Loucy (cell line): ENCODE data around the gene LY6G5C.

Experiments used
- H2AFZ ChIP-seq: fragments of 200-600 bp; sonication (generic); 2 replicates; pipeline ENCODE4 v1.6.0; 2016; ENCODE audit warnings: antibody characterized with exemption, mild to moderate bottlenecking, low read length, moderate library complexity
- H3F3A ChIP-seq: fragments of 200-600 bp; 2 replicates; pipeline ENCODE4 v1.6.0; 2016; ENCODE audit warnings: antibody characterized with exemption, low read depth, mild to moderate bottlenecking
- H3K27me3 ChIP-seq: fragments of 200-600 bp; sonication (generic); 2 replicates; pipeline ENCODE4 v1.6.1; 2014; ENCODE audit warnings: low read length, mild to moderate bottlenecking; ENCODE audit not compliant: insufficient read depth, poor library complexity, severe bottlenecking
- H3K36me3 ChIP-seq: fragments of 200-600 bp; sonication (generic); 2 replicates; pipeline ENCODE4 v1.6.1; 2016; ENCODE audit warnings: low read length; ENCODE audit not compliant: insufficient read depth
- H3K4me1 ChIP-seq: fragments of 200-600 bp; sonication (generic); 2 replicates; pipeline ENCODE4 v1.5.1; 2014; ENCODE audit warnings: low read length, mild to moderate bottlenecking; ENCODE audit not compliant: insufficient read depth, poor library complexity, severe bottlenecking
- H3K4me2 ChIP-seq: fragments of 200-600 bp; sonication (generic); 2 replicates; pipeline ENCODE4 v1.6.0; 2014; ENCODE audit warnings: antibody characterized with exemption, low read length, low read depth, mild to moderate bottlenecking; ENCODE audit not compliant: poor library complexity, severe bottlenecking
- H3K4me3 ChIP-seq: fragments of 200-600 bp; sonication (generic); 2 replicates; pipeline ENCODE4 v1.5.1; 2014; ENCODE audit warnings: low read length, mild to moderate bottlenecking, mixed read lengths; ENCODE audit not compliant: poor library complexity, severe bottlenecking
- H3K79me2 ChIP-seq: fragments of 200-600 bp; sonication (generic); 2 replicates; pipeline ENCODE4 v1.6.1; 2014; ENCODE audit warnings: low read length; ENCODE audit not compliant: insufficient read depth
- H3K9ac ChIP-seq: fragments of 200-600 bp; sonication (generic); 2 replicates; pipeline ENCODE4 v1.6.0; 2014; ENCODE audit warnings: mild to moderate bottlenecking, low read depth, low read length, moderate library complexity; ENCODE audit not compliant: poor library complexity, severe bottlenecking
- H3K9me2 ChIP-seq: fragments of 200-600 bp; sonication (generic); replicated peaks from 2 replicates; pipeline ENCODE4 v1.6.1; 2016; ENCODE audit warnings: low read depth, low read length, mixed read lengths
- H3K9me3 ChIP-seq: fragments of 200-600 bp; sonication (generic); 2 replicates; pipeline ENCODE4 v1.6.1; 2014; ENCODE audit warnings: mild to moderate bottlenecking, antibody characterized with exemption, low read length, low read depth; ENCODE audit not compliant: insufficient read depth
- H4K20me1 ChIP-seq: fragments of 200-600 bp; sonication (generic); 2 replicates; pipeline ENCODE4 v1.6.0; 2014; ENCODE audit warnings: antibody characterized with exemption, low read length, mild to moderate bottlenecking; ENCODE audit not compliant: insufficient read depth, poor library complexity, severe bottlenecking
- EZH2phosphoT487 ChIP-seq: fragments of 200-600 bp; IDR thresholded peaks from 2 replicates; pipeline ENCODE4 v1.6.1; 2018; ENCODE audit warnings: antibody characterized with exemption, mild to moderate bottlenecking, moderate library complexity, borderline replicate concordance
- TF ChIP-seq, protein P1 (sequence below): fragments of 200-600 bp; sonication (generic); conservative IDR thresholded peaks from 2 replicates; pipeline ENCODE4 v1.5.1; 2014; ENCODE audit warnings: mild to moderate bottlenecking, antibody characterized with exemption, low read length

Gene LY6G5C

DNA sequence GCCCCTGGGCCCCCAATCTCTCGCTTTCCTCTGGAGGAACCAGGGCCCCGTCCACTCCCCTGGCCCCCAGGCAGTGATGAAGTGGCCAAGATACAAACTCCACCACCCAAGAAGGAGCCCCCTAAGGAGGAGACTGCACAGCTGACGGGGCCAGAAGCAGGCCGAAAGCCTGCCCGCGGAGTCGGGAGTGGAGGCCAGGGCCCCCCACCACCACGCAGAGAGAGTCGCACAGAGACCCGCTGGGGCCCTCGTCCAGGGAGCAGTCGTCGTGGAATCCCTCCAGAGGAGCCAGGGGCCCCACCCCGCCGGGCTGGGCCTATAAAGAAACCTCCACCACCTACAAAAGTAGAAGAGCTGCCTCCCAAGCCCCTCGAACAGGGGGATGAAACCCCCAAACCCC, 49.7 kb downstream of the LY6G5C start:
- Histone ChIP-seq H3K4me1 (peaks cover 11% of the 10 kb centered on the region), H3K27me3 (no peaks in the 10 kb centered on the region), H3K79me2 (peaks cover 83% of the 10 kb centered on the region), H3K36me3 (peaks cover 99% of the 10 kb centered on the region), H4K20me1 (peaks cover 90% of the 10 kb centered on the region), H3K4me3 (no peak overlapping the region), H2AFZ (no peak overlapping the region), H3K9ac (no peak overlapping the region), H3K9me3 (no peaks in the 10 kb centered on the region), H3F3A (no peaks in the 10 kb centered on the region), H3K9me2 (no peaks in the 10 kb centered on the region), H3K4me2 (no peak overlapping the region)
- TF ChIP-seq, protein P1, sequence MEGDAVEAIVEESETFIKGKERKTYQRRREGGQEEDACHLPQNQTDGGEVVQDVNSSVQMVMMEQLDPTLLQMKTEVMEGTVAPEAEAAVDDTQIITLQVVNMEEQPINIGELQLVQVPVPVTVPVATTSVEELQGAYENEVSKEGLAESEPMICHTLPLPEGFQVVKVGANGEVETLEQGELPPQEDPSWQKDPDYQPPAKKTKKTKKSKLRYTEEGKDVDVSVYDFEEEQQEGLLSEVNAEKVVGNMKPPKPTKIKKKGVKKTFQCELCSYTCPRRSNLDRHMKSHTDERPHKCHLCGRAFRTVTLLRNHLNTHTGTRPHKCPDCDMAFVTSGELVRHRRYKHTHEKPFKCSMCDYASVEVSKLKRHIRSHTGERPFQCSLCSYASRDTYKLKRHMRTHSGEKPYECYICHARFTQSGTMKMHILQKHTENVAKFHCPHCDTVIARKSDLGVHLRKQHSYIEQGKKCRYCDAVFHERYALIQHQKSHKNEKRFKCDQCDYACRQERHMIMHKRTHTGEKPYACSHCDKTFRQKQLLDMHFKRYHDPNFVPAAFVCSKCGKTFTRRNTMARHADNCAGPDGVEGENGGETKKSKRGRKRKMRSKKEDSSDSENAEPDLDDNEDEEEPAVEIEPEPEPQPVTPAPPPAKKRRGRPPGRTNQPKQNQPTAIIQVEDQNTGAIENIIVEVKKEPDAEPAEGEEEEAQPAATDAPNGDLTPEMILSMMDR = no peak
- TF ChIP-seq EZH2phosphoT487 = no peak

DNA sequence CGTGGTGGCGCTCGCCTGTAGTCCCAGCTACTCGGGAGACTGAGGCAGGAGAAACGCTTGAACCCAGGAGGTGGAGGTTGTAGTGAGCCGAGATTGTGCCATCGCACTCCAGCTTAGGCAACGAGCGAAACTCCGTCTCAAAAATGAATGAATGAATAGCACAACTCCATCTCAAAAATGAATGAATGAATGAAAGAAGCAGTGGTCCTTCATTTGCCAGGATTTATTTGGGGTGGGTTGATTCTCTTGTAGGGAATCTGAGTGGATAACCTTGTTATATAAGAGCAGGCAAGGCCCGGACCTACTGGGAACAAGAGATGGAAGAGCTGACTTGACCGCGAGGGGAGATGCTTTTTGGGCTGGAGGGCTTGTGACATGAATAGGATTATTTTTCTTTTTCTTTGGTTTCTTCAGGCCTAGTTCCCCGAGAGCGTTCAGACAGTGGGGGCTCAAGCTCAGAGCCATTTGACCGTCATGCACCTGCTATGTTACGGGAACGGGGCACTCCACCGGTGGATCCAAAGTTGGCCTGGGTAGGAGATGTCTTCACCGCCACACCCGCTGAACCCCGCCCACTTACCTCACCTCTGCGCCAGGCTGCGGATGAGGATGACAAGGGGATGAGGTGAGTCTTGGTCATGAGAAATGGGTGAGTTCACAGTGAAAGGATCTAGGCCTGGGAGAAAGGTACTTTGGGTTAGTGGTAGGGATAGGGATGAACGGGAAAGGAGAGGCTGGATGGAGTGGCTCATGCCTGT, 50.5 kb downstream of the LY6G5C start:
- no peak overlapping the region for H3K4me2 ChIP-seq
- H3K27me3 ChIP-seq = no peaks in the 10 kb centered on the region
- H3K4me1 ChIP-seq = peaks cover 15% of the 10 kb centered on the region
- H3K36me3 ChIP-seq = peaks cover 99% of the 10 kb centered on the region
- no peaks in the 10 kb centered on the region for H3K9me2 ChIP-seq
- no peak overlapping the region for H3K4me3 ChIP-seq
- peaks cover 91% of the 10 kb centered on the region for H3K79me2 ChIP-seq
- H2AFZ ChIP-seq = no peak overlapping the region
- H4K20me1 ChIP-seq = peaks cover 95% of the 10 kb centered on the region
- no peak for TF ChIP-seq EZH2phosphoT487
- TF ChIP-seq, protein P1 = no peak
- H3K9ac ChIP-seq = no peak overlapping the region
- no peaks in the 10 kb centered on the region for H3F3A ChIP-seq
- H3K9me3 ChIP-seq = no peaks in the 10 kb centered on the region

DNA sequence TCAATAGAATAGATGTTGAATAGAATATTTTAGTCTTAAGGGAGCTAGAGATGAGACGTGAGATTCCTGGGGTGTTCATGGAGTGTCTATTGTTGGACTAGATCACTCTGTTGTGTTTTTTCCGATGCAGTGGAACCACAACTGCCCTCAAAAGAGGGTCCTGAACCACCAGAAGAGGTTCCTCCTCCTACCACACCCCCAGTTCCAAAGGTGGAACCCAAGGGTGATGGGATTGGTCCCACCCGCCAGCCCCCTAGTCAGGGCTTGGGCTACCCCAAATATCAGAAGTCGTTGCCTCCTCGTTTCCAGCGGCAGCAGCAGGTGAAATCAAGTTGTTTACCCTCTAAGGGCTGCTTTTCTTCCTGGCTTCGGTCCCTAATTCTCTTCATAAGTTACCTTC, 51.9 kb downstream of the LY6G5C start:
- Histone ChIP-seq H3K9me3 (no peaks in the 10 kb centered on the region), H3K4me3 (no peak overlapping the region), H3K36me3 (peaks cover 98% of the 10 kb centered on the region), H3K27me3 (no peaks in the 10 kb centered on the region), H2AFZ (no peak overlapping the region), H4K20me1 (peaks cover 95% of the 10 kb centered on the region), H3K9me2 (no peaks in the 10 kb centered on the region), H3K9ac (no peak overlapping the region), H3K4me2 (no peak overlapping the region), H3K4me1 (peaks cover 20% of the 10 kb centered on the region), H3F3A (no peaks in the 10 kb centered on the region), H3K79me2 (peaks cover 98% of the 10 kb centered on the region)
- no peak for TF ChIP-seq EZH2phosphoT487
- TF ChIP-seq, protein P1 = no peak
